Thyroid gland (tissue), 4 donors: ENCODE data around the gene ETV5. TPM values are rescaled to one million over a fixed set of nuclear protein-coding genes. Genes with fewer than 3 reads are reported as not detected.
"Not testable (repeated sequence)": the region's sequence is repeated elsewhere in the genome, so short reads cannot be mapped to it uniquely, and the experiment has no call there.

Experiments used
- DNase-seq, 2 donors: peaks; one replicate each; pipeline ENCODE4 v3.0.0-alpha.2; 2019
- H3K27ac ChIP-seq, 3 donors: fragments of 200-600 bp; sonication (generic); 1 replicate in 2 of 3; 2 replicates in 1 of 3; pipeline ENCODE4 v1.5.1; 2016 to 2019; ENCODE audit warnings: mild to moderate bottlenecking in 1 of 3, moderate library complexity in 1 of 3
- H3K27me3 ChIP-seq: fragments of 200-600 bp; sonication (generic); one replicate; pipeline ENCODE4 v1.5.1; 2019
- H3K36me3 ChIP-seq, 2 donors: fragments of 200-600 bp; sonication (generic); one replicate each; pipeline ENCODE4 v1.5.1; 2016 to 2019
- H3K4me1 ChIP-seq, 2 donors: fragments of 200-600 bp; sonication (generic); one replicate each; pipeline ENCODE4 v1.5.1; 2017 to 2019
- H3K4me3 ChIP-seq, 3 donors: fragments of 200-600 bp; sonication (generic); replicated peaks in 1 of 3; 1 replicate in 2 of 3; 2 replicates in 1 of 3; pipeline ENCODE4 v1.5.1; 2016; ENCODE audit warnings: mild to moderate bottlenecking in 1 of 3
- H3K9me3 ChIP-seq: fragments of 200-600 bp; sonication (generic); one replicate; pipeline ENCODE4 v1.5.1; 2017
- POLR2A ChIP-seq, 2 donors: fragments of 450-650 bp; IDR thresholded peaks; one replicate each; pipeline ENCODE4 v1.6.1; 2017; ENCODE audit warnings: antibody characterized with exemption in 2 of 2, mild to moderate bottlenecking in 2 of 2, moderate library complexity in 1 of 2
- WGBS, 2 donors: methylation state at CpG; one replicate each; pipeline ENCODE4 v1.1.5; 2017; 5-methylcytosine and 5-hydroxymethylcytosine counted together
- intact Hi-C: fragments of 100-400 bp; cut with DNase I; formaldehyde crosslinking; loops from one replicate; pipeline ENCODE4 v1.15.1; 2023
- total RNA-seq, 4 donors: library from RNA; depleted of rRNA; stranded (reverse); fragments of >200 nt; gene quantifications; one replicate each; pipeline ENCODE4 v1.2.3, GENCODE V29; 2016
- TF ChIP-seq, protein P1 (sequence below), 6 experiments: fragments of 200-600 bp in 3 of 6; fragments of 450-650 bp in 3 of 6; sonication (generic) in 3 of 6; IDR thresholded peaks; one replicate each; pipeline ENCODE4 v1.5.1; 2016 to 2019; ENCODE audit warnings: antibody characterized with exemption in 6 of 6, mild to moderate bottlenecking in 2 of 6, inconsistent platforms in 1 of 6, moderate library complexity in 1 of 6

ETV5 gene
- total RNA-seq, 4 donors from 2014 or later: 17.9 to 51.5 (median 28.9) TPM

DNA sequence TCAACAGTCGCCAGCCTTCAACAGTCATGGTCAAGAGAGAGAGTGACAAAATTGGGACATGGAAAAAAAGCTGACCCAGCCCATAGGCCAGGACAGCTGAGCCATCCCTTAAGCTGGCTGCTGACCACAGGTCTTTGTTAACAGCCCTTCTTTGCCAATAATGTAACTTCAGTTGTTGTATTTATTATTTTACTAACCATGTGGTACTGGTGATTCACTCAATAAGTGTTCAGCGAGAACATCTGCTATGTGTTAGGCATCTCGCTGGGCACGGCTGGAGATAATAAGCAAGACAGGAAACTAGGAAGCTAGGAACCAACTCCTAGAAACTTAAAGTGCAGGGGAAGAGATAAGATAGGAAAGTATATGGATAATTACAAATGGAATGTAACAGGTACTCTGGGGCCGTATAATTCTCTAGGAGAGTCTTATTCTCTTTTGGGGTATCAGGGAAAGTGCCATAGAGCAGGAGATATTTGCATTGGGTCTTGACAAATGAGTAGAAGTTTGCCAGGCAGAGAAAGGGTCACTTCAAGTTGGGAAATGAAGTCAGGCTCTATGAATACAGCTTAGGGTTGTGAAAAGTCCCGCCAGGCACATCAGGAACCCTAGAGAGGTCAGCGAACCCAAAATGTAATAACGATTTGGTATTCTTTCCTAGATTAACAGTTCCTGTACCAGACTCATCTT, 87.1 kb downstream of the ETV5 start:
- intact Hi-C loops: no loop called here
- no peak for DNase-seq
- TF ChIP-seq, protein P1, sequence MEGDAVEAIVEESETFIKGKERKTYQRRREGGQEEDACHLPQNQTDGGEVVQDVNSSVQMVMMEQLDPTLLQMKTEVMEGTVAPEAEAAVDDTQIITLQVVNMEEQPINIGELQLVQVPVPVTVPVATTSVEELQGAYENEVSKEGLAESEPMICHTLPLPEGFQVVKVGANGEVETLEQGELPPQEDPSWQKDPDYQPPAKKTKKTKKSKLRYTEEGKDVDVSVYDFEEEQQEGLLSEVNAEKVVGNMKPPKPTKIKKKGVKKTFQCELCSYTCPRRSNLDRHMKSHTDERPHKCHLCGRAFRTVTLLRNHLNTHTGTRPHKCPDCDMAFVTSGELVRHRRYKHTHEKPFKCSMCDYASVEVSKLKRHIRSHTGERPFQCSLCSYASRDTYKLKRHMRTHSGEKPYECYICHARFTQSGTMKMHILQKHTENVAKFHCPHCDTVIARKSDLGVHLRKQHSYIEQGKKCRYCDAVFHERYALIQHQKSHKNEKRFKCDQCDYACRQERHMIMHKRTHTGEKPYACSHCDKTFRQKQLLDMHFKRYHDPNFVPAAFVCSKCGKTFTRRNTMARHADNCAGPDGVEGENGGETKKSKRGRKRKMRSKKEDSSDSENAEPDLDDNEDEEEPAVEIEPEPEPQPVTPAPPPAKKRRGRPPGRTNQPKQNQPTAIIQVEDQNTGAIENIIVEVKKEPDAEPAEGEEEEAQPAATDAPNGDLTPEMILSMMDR (IDR thresholded peaks at IDR 0.05): no peak
- no peak for TF ChIP-seq POLR2A (IDR thresholded peaks at IDR 0.05)
- no peak overlapping the region for H3K4me3 ChIP-seq
- H3K27me3 ChIP-seq: no peaks in the 10 kb centered on the region
- H3K27ac ChIP-seq: no peak overlapping the region
- no peaks in the 10 kb centered on the region for H3K36me3 ChIP-seq
- WGBS, 2 donors: 83 to 87% methylated on average over 8 of the region's 8 CpGs
- H3K4me1 ChIP-seq: no peaks in the 10 kb centered on the region
- no peaks in the 10 kb centered on the region for H3K9me3 ChIP-seq

DNA sequence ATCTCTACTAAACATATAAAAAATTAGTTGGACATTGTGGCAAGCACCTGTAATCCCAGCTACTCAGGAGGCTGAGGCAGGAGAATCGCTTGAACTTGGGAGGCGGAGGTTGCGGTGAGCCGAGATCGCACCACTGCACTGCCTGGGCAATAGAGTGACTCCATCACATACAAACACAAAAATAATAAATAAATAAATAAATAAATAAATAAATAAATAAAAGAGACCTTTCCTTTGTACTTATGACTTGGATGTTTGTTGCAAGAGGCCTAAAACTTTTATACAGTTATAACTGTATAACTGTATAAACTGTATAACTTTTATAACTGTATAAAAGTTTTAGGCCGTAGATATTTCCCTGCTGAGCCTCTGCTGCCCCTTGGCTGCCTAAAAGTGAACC, 87.6 kb downstream of the ETV5 start:
- H3K27me3 ChIP-seq, intact Hi-C loops: not testable (repeated sequence)
- 96 to 97% methylated on average over 6 of the region's 6 CpGs for WGBS, 2 donors

DNA sequence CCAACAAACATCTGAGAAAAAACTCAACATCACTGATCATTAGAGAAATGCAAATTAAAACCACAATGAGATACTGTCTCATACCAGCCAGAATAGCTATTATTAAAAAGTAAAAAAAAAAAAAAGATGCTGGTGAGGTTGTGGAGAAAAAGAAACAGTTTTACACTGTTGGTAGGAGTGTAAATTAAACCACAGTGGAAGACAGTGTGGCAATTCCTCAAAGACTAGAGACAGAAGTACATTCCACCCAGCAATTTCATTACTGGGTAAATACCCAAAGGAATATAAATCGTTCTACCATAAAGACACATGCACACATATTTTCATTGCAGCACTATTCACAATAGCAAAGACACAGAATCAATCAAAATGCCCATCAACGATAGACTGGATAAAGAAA, 89.6 kb downstream of the ETV5 start:
- H3K4me1 ChIP-seq, H3K9me3 ChIP-seq, DNase-seq, H3K4me3 ChIP-seq, H3K27ac ChIP-seq, H3K27me3 ChIP-seq, H3K36me3 ChIP-seq, intact Hi-C loops: not testable (repeated sequence)
- 81 to 91% methylated on average over 2 of the region's 2 CpGs for WGBS, 2 donors

More for the DNA sequence above, 87.6 kb downstream of the ETV5 start:
- H3K9me3 ChIP-seq, H3K4me1 ChIP-seq, H3K36me3 ChIP-seq, H3K27ac ChIP-seq, DNase-seq, H3K4me3 ChIP-seq: not testable (repeated sequence)

DNA sequence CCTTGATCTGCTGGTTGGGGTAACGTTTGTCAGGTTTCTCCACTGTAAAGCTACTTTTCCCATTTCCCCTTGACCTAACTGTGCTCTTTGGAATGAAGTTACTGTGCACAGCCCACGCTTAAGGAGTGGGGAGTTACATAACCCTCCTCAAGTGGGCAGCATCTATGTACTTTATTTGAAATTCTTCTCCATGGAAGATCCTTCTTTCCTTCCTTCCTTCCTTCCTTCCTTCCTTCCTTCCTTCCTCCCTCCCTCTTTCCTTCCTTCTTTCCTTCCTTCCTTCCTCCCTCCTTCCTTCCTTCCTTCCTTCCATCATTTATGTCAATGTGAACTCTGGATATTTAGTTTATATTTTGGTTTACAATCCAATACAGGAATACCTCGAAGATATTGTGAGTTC, 94.0 kb downstream of the ETV5 start:
- intact Hi-C loops: no loop called here
- TF ChIP-seq POLR2A (IDR thresholded peaks at IDR 0.05): no peak
- TF ChIP-seq, protein P1 (IDR thresholded peaks at IDR 0.05): no peak
- no peak overlapping the region for H3K4me3 ChIP-seq

DNA sequence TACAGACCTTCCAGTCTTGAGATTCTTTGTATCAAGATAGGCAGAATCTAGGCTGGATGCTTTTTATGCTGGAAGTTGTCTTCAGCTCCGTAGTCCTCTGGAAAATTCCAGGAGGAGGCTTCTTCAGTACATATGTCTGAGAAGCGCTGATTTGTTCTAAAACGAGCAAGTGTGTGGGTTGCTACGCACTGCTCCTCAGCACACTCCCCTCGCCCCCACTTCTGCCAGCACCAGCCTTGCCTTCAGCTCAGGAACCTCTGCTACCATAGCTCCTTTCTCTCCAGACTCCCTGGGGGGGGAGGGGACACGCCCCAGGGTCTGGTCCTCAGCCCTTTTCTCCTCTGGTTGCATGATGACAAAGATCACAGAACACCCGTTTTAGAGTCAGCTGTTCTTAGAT, 95.6 kb downstream of the ETV5 start:
- Histone ChIP-seq H3K4me1 (no peaks in the 10 kb centered on the region), H3K36me3 (no peaks in the 10 kb centered on the region), H3K4me3 (no peak overlapping the region), H3K9me3 (no peaks in the 10 kb centered on the region), H3K27me3 (no peaks in the 10 kb centered on the region), H3K27ac (no peak overlapping the region)
- DNase-seq: no peak
- 70 to 73% methylated on average over 7 of the region's 7 CpGs for WGBS, 2 donors
- TF ChIP-seq, protein P1 (IDR thresholded peaks at IDR 0.05): no peak
- TF ChIP-seq POLR2A (IDR thresholded peaks at IDR 0.05): no peak
- intact Hi-C loops: no loop called here

More for the DNA sequence above, 94.0 kb downstream of the ETV5 start:
- Histone ChIP-seq H3K4me1 (no peaks in the 10 kb centered on the region), H3K36me3 (no peaks in the 10 kb centered on the region), H3K27ac (no peak overlapping the region), H3K9me3 (no peaks in the 10 kb centered on the region), H3K27me3 (no peaks in the 10 kb centered on the region)
- whole genome bisulfite sequencing, 2 donors: 81% methylated on average over 3 of the region's 3 CpGs
- no peak for DNase-seq

DNA sequence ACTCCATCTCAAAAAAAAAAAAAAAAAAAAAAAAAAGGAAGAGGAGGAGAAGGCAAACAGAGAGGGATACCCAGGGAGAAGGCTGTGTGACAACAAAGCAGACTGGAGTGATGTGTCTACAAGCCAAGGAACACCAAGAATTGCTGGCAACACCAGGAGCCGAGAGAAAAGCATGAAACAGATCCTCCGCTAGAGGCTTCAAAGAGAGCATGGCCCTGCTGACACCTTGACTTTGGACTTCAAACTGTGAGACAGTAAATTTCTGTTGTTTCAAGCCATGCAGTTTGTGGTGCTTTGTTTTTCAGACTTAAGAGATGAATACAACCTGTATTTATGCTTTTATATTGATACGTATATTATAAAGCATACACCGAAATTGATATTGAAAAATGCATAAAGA, 96.8 kb downstream of the ETV5 start:
- no peak overlapping the region for H3K4me3 ChIP-seq
- WGBS, 2 donors: 83% methylated on average over 4 of the region's 4 CpGs
- intact Hi-C loops: no loop called here
- no peak for TF ChIP-seq POLR2A (IDR thresholded peaks at IDR 0.05)
- TF ChIP-seq, protein P1 (IDR thresholded peaks at IDR 0.05): no peak
- no peaks in the 10 kb centered on the region for H3K36me3 ChIP-seq
- H3K27ac ChIP-seq: no peak overlapping the region
- no peak for DNase-seq
- H3K4me1 ChIP-seq: no peaks in the 10 kb centered on the region
- H3K9me3 ChIP-seq: no peaks in the 10 kb centered on the region
- no peaks in the 10 kb centered on the region for H3K27me3 ChIP-seq
